ENCODE measurements around the gene THRAP3.

- TF ChIP-seq, protein P1, sequence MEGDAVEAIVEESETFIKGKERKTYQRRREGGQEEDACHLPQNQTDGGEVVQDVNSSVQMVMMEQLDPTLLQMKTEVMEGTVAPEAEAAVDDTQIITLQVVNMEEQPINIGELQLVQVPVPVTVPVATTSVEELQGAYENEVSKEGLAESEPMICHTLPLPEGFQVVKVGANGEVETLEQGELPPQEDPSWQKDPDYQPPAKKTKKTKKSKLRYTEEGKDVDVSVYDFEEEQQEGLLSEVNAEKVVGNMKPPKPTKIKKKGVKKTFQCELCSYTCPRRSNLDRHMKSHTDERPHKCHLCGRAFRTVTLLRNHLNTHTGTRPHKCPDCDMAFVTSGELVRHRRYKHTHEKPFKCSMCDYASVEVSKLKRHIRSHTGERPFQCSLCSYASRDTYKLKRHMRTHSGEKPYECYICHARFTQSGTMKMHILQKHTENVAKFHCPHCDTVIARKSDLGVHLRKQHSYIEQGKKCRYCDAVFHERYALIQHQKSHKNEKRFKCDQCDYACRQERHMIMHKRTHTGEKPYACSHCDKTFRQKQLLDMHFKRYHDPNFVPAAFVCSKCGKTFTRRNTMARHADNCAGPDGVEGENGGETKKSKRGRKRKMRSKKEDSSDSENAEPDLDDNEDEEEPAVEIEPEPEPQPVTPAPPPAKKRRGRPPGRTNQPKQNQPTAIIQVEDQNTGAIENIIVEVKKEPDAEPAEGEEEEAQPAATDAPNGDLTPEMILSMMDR (IDR thresholded peaks at IDR 0.05), result no peak
- TF ChIP-seq POLR2A (IDR thresholded peaks at IDR 0.05), result no peak
These were observed 96.1 kb downstream of the THRAP3 start for GRCh38 chr1:36320291-36320761.

All from thyroid gland (tissue), 4 donors.